Upper lobe of left lung (tissue), 6 donors: Measurements from ENCODE around the gene GAPVD1. TPM values are rescaled to one million over a fixed set of nuclear protein-coding genes. Genes with fewer than 3 reads are reported as not detected.

Experiments
- ATAC-seq, 2 donors: fragments of 200-7000 bp; cut with Tn5 transposase; one replicate each; pipeline ENCODE4 v1.9.1; 2022; ENCODE audit warnings: mild to moderate bottlenecking in 2 of 2, moderate library complexity in 2 of 2; ENCODE audit not compliant: low FRiP score in 2 of 2
- DNase-seq, 2 donors: peaks; one replicate each; pipeline ENCODE4 v3.0.0-alpha.2; 2019 to 2020
- H3K27ac ChIP-seq, 4 donors: fragments of 200-600 bp; sonication (generic); one replicate each; pipeline ENCODE4 v1.5.1; 2016 to 2019
- H3K27me3 ChIP-seq, 4 donors: fragments of 200-600 bp; sonication (generic); one replicate each; pipeline ENCODE4 v1.5.1; 2017 to 2019
- H3K36me3 ChIP-seq, 4 donors: fragments of 200-600 bp; sonication (generic); one replicate each; pipeline ENCODE4 v1.5.1; 2016 to 2019
- H3K4me1 ChIP-seq, 4 donors: fragments of 200-600 bp; sonication (generic); one replicate each; pipeline ENCODE4 v1.5.1; 2018 to 2019
- H3K4me3 ChIP-seq, 4 donors: fragments of 200-600 bp; sonication (generic); one replicate each; pipeline ENCODE4 v1.5.1; 2017 to 2019; ENCODE audit warnings: mild to moderate bottlenecking in 2 of 4, moderate library complexity in 1 of 4
- H3K9me3 ChIP-seq, 4 donors: fragments of 200-600 bp; sonication (generic); one replicate each; pipeline ENCODE4 v1.5.1; 2018 to 2019
- CTCF ChIP-seq, 6 experiments: fragments of 450-650 bp in 4 of 6; fragments of 200-600 bp in 2 of 6; sonication (generic) in 2 of 6; IDR thresholded peaks; one replicate each; pipeline ENCODE4 v1.5.1; 2016 to 2019; ENCODE audit warnings: antibody characterized with exemption in 6 of 6
- EP300 ChIP-seq, 4 donors: sonication (generic); formaldehyde crosslinking; IDR thresholded peaks; one replicate each; pipeline ENCODE4 v1.5.1; 2017; ENCODE audit warnings: antibody characterized with exemption in 4 of 4, control low read depth in 2 of 4
- POLR2A ChIP-seq, 4 donors: fragments of 450-650 bp; IDR thresholded peaks; one replicate each; pipeline ENCODE4 v1.5.1; 2016 to 2017; ENCODE audit warnings: antibody characterized with exemption in 4 of 4, mild to moderate bottlenecking in 2 of 4
- POLR2AphosphoS5 ChIP-seq, 2 donors: sonication (generic); formaldehyde crosslinking; IDR thresholded peaks; one replicate each; pipeline ENCODE4 v1.5.1; 2017; ENCODE audit warnings: antibody characterized with exemption in 2 of 2
- WGBS, 2 donors: methylation state at CpG; one replicate each; pipeline ENCODE4 v1.1.5; 2017 to 2018; 5-methylcytosine and 5-hydroxymethylcytosine counted together
- total RNA-seq, 6 donors: library from RNA; depleted of rRNA in 4 of 6; stranded (reverse); fragments of >200 nt in 4 of 6; gene quantifications; one replicate each; pipeline versions ENCODE4 v1.1.0 to v1.2.1, GENCODE V29; 2016 to 2021
- donor health status: DM: no; HTN: no; CAD: no; lungs with moderate emphysema.
- donor health status: DM: no; HTN: yes; CAD: no; lungs with severe emphysema.

GAPVD1 gene
- total RNA-seq, 6 donors from 2014 or later: 56.4 to 122 (median 74.2) TPM

- DNase-seq (no peak), ATAC-seq (no peak)
- Histone ChIP-seq H3K4me3 (no peak overlapping the region), H3K9me3 (no peaks in the 10 kb centered on the region), H3K4me1 (no peaks in the 10 kb centered on the region), H3K27me3 (no peaks in the 10 kb centered on the region), H3K36me3 (peaks cover 5 to 73% (median 39%) of the 10 kb centered on the region in 4 donors), H3K27ac (no peak overlapping the region)
- TF ChIP-seq POLR2AphosphoS5 (IDR thresholded peaks at IDR 0.05): no peak
- no peak for TF ChIP-seq EP300 (IDR thresholded peaks at IDR 0.05)
- TF ChIP-seq CTCF (IDR thresholded peaks at IDR 0.05): no peak
- no peak for TF ChIP-seq POLR2A (IDR thresholded peaks at IDR 0.05)
- 91 to 96% methylated on average over 1 of the region's 1 CpG for WGBS, 2 donors
Measured at GRCh38 chr9:125323615-125324014, 62.0 kb downstream of the GAPVD1 start.

GRCh38 chr9:125325826-125326225 is 64.2 kb downstream of the GAPVD1 start:
- Histone ChIP-seq H3K9me3 (no peaks in the 10 kb centered on the region), H3K27ac (no peak overlapping the region), H3K4me1 (peaks cover 0 to 11% (median 6%) of the 10 kb centered on the region in 4 donors), H3K36me3 (peaks cover 5 to 78% (median 39%) of the 10 kb centered on the region in 4 donors), H3K27me3 (no peaks in the 10 kb centered on the region), H3K4me3 (no peak overlapping the region)
- WGBS, 2 donors: 70 to 94% methylated on average over 2 of the region's 2 CpGs
- TF ChIP-seq EP300 (IDR thresholded peaks at IDR 0.05) (no peak), CTCF (IDR thresholded peaks at IDR 0.05) (no peak), POLR2AphosphoS5 (IDR thresholded peaks at IDR 0.05) (no peak), POLR2A (IDR thresholded peaks at IDR 0.05) (no peak)
- no peak for ATAC-seq
- no peak for DNase-seq

- peak overlapping the region; percentile 30 to 59 (median 49) for H3K27ac ChIP-seq
- peaks cover 14 to 79% (median 52%) of the 10 kb centered on the region in 4 donors for H3K36me3 ChIP-seq
Measured at GRCh38 chr9:125329978-125330377, 68.4 kb downstream of the GAPVD1 start.

GRCh38 chr9:125330587-125330986 is 69.0 kb downstream of the GAPVD1 start:
- H3K36me3 ChIP-seq: peaks cover 14 to 79% (median 54%) of the 10 kb centered on the region in 4 donors
- no peak for ATAC-seq

More at GRCh38 chr9:125329978-125330377, 68.4 kb downstream of the GAPVD1 start:
- ATAC-seq (no peak), DNase-seq (no peak)
- Histone ChIP-seq H3K4me1 (peaks cover 0 to 11% (median 6%) of the 10 kb centered on the region in 4 donors), H3K9me3 (no peaks in the 10 kb centered on the region), H3K27me3 (no peaks in the 10 kb centered on the region), H3K4me3 (no peak overlapping the region)
- no peak for TF ChIP-seq CTCF (IDR thresholded peaks at IDR 0.05)
- TF ChIP-seq POLR2A (IDR thresholded peaks at IDR 0.05): no peak
- no peak for TF ChIP-seq EP300 (IDR thresholded peaks at IDR 0.05)
- TF ChIP-seq POLR2AphosphoS5 (IDR thresholded peaks at IDR 0.05): no peak

More at GRCh38 chr9:125330587-125330986, 69.0 kb downstream of the GAPVD1 start:
- Histone ChIP-seq H3K4me3 (no peak overlapping the region), H3K4me1 (peaks cover 0 to 11% (median 6%) of the 10 kb centered on the region in 4 donors), H3K9me3 (no peaks in the 10 kb centered on the region), H3K27me3 (no peaks in the 10 kb centered on the region), H3K27ac (peak overlapping the region in 1 of 4 donors; percentile 55)
- no peak for TF ChIP-seq POLR2AphosphoS5 (IDR thresholded peaks at IDR 0.05)
- no peak for TF ChIP-seq CTCF (IDR thresholded peaks at IDR 0.05)
- TF ChIP-seq POLR2A (IDR thresholded peaks at IDR 0.05): no peak
- no peak for TF ChIP-seq EP300 (IDR thresholded peaks at IDR 0.05)
- 67 to 77% methylated on average over 2 of the region's 2 CpGs for WGBS, 2 donors
- DNase-seq: no peak
